IPS-15b (cell line): ENCODE data around the gene NECTIN2.
"Not testable (repeated sequence)": the region's sequence is repeated elsewhere in the genome, so short reads cannot be mapped to it uniquely, and the experiment has no call there.

Source experiments
- H3K27me3 ChIP-seq: one replicate; pipeline ENCODE4 v1.6.1; 2013; ENCODE audit warnings: low read length; ENCODE audit not compliant: control insufficient read depth, insufficient read depth
- H3K36me3 ChIP-seq: one replicate; pipeline ENCODE4 v1.6.1; 2013; ENCODE audit warnings: low read length; ENCODE audit not compliant: control insufficient read depth, insufficient read depth
- H3K4me1 ChIP-seq: one replicate; pipeline ENCODE4 v1.6.1; 2013; ENCODE audit warnings: mild to moderate bottlenecking, low read length; ENCODE audit not compliant: control insufficient read depth, insufficient read depth
- H3K4me3 ChIP-seq: one replicate; pipeline ENCODE4 v1.5.1; 2013; ENCODE audit warnings: low read depth, low read length
- H3K9ac ChIP-seq: one replicate; pipeline ENCODE4 v1.6.1; 2013; ENCODE audit warnings: low read depth, mild to moderate bottlenecking, low read length
- H3K9me3 ChIP-seq: one replicate; pipeline ENCODE4 v1.6.1; 2013; ENCODE audit warnings: mild to moderate bottlenecking, low read length; ENCODE audit not compliant: control insufficient read depth, insufficient read depth

NECTIN2 gene

GRCh38 chr19:44908074-44908835 is 62.2 kb downstream of the NECTIN2 start:
- H3K4me3 ChIP-seq = no peak overlapping the region
- H3K27me3 ChIP-seq = no peaks in the 10 kb centered on the region
- H3K4me1 ChIP-seq = peaks cover 2% of the 10 kb centered on the region
- no peaks in the 10 kb centered on the region for H3K9me3 ChIP-seq
- H3K9ac ChIP-seq = no peak overlapping the region
- H3K36me3 ChIP-seq = peaks cover 28% of the 10 kb centered on the region

DNA sequence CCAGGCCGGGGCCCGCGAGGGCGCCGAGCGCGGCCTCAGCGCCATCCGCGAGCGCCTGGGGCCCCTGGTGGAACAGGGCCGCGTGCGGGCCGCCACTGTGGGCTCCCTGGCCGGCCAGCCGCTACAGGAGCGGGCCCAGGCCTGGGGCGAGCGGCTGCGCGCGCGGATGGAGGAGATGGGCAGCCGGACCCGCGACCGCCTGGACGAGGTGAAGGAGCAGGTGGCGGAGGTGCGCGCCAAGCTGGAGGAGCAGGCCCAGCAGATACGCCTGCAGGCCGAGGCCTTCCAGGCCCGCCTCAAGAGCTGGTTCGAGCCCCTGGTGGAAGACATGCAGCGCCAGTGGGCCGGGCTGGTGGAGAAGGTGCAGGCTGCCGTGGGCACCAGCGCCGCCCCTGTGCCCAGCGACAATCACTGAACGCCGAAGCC is 62.8 kb downstream of the NECTIN2 start:
- H3K9ac ChIP-seq = no peak overlapping the region
- H3K36me3 ChIP-seq = peaks cover 28% of the 10 kb centered on the region
- H3K4me1 ChIP-seq = peaks cover 2% of the 10 kb centered on the region

DNA sequence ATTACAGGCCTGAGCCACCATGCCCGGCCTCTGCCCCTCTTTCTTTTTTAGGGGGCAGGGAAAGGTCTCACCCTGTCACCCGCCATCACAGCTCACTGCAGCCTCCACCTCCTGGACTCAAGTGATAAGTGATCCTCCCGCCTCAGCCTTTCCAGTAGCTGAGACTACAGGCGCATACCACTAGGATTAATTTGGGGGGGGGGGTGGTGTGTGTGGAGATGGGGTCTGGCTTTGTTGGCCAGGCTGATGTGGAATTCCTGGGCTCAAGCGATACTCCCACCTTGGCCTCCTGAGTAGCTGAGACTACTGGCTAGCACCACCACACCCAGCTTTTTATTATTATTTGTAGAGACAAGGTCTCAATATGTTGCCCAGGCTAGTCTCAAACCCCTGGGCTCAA is 63.7 kb downstream of the NECTIN2 start:
- H3K36me3 ChIP-seq = peaks cover 28% of the 10 kb centered on the region
- no peak overlapping the region for H3K4me3 ChIP-seq
- no peaks in the 10 kb centered on the region for H3K9me3 ChIP-seq
- H3K9ac ChIP-seq = no peak overlapping the region
- no peaks in the 10 kb centered on the region for H3K4me1 ChIP-seq
- no peaks in the 10 kb centered on the region for H3K27me3 ChIP-seq

More for the DNA sequence above, 62.8 kb downstream of the NECTIN2 start:
- Histone ChIP-seq H3K27me3 (no peaks in the 10 kb centered on the region), H3K9me3 (no peaks in the 10 kb centered on the region), H3K4me3 (no peak overlapping the region)

DNA sequence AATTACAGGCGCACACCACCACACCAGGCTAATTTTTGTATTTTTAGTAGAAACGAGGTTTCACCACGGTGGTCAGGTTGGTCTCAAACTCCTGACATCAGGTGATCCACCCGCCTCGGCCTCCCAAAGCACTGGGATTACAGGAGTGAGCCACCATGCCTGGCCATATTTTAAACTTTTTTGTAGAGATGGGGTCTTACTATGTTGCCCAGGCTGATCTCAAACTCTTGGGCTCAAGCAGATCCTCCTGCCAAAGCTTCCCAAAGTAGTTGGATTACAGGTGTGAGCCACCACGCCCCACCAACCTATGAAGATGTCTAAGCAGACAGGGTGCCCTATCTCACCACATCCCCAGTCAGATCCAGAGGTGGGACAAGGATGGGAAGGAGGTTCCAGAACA is 65.8 kb downstream of the NECTIN2 start:
- H3K27me3 ChIP-seq, H3K9me3 ChIP-seq, H3K9ac ChIP-seq, H3K4me1 ChIP-seq, H3K4me3 ChIP-seq: not testable (repeated sequence)
- H3K36me3 ChIP-seq = peaks cover 28% of the 10 kb centered on the region

GRCh38 chr19:44912854-44913253 is 66.8 kb downstream of the NECTIN2 start:
- Histone ChIP-seq H3K4me3 (no peak overlapping the region), H3K9ac (no peak overlapping the region), H3K9me3 (no peaks in the 10 kb centered on the region), H3K4me1 (no peaks in the 10 kb centered on the region), H3K27me3 (no peaks in the 10 kb centered on the region), H3K36me3 (peaks cover 19% of the 10 kb centered on the region)

GRCh38 chr19:44913512-44914432 is 67.7 kb downstream of the NECTIN2 start:
- H3K4me3 ChIP-seq = peak overlapping the region; percentile 74
- H3K9ac ChIP-seq = peak overlapping the region; percentile 88
- H3K27me3 ChIP-seq, H3K4me1 ChIP-seq, H3K36me3 ChIP-seq, H3K9me3 ChIP-seq: not testable (repeated sequence)

GRCh38 chr19:44914433-44915206 is 68.5 kb downstream of the NECTIN2 start, which contains the start of gene APOC1:
Gene APOC1 (plus strand): TSS chr19:44914608. CDS start chr19:44914892, 284 bp downstream.
- Histone ChIP-seq H3K4me3 (peak within 1 kb of the TSS; percentile 74), H3K9ac (peak within 1 kb of the TSS; percentile 88)
- not testable (repeated sequence) for H3K27me3 ChIP-seq, H3K4me1 ChIP-seq, H3K36me3 ChIP-seq, H3K9me3 ChIP-seq

DNA sequence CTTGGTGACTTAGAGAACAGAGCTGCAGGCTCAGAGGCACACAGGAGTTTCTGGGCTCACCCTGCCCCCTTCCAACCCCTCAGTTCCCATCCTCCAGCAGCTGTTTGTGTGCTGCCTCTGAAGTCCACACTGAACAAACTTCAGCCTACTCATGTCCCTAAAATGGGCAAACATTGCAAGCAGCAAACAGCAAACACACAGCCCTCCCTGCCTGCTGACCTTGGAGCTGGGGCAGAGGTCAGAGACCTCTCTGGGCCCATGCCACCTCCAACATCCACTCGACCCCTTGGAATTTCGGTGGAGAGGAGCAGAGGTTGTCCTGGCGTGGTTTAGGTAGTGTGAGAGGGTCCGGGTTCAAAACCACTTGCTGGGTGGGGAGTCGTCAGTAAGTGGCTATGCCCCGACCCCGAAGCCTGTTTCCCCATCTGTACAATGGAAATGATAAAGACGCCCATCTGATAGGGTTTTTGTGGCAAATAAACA is 78.2 kb downstream of the NECTIN2 start:
- Histone ChIP-seq H3K9ac (no peak overlapping the region), H3K4me1 (no peaks in the 10 kb centered on the region)

DNA sequence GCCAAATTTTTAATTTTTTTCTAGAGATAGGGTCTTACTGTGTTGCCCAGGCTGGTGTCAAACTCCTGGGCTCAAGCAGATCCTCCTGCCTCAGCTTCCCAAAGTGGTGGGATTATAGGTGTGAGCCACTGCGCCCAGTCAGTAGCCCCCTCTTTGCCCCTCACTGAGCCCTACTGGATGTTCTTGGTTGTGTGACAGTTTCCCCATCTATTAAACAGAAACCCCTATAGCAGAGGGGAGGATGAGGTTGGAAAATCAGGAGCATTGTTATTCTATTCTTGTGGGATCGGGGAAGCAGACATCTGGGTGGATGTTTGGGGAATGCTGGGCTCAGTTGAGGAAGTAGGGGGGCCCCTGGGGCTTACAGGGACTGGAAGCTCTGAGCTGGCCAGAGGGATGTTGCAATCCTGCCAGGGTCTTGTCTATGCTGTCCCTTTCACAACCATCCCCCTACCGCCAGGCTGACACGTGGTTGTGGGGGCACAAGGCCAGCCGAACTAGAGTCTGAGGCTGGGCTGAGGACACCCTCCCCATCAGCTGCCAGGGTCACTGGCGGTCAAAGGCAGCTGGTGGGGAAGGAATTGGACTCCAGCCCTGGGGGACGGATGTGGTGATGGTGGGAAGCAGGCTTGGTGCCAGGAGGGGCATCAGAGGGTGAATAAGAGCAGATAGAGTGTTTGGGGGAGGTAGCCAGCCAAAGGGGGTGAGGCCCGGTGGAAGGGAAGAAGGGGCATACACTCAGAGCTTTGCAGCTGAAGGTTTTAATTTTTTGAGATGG is 79.2 kb downstream of the NECTIN2 start:
- Histone ChIP-seq H3K27me3 (no peaks in the 10 kb centered on the region), H3K36me3 (no peaks in the 10 kb centered on the region), H3K4me1 (no peaks in the 10 kb centered on the region), H3K9me3 (no peaks in the 10 kb centered on the region), H3K9ac (no peak overlapping the region), H3K4me3 (no peak overlapping the region)

More for the DNA sequence above, 78.2 kb downstream of the NECTIN2 start:
- Histone ChIP-seq H3K4me3 (no peak overlapping the region), H3K36me3 (no peaks in the 10 kb centered on the region), H3K27me3 (no peaks in the 10 kb centered on the region), H3K9me3 (no peaks in the 10 kb centered on the region)

- H3K9ac ChIP-seq, H3K27me3 ChIP-seq, H3K4me1 ChIP-seq, H3K9me3 ChIP-seq, H3K36me3 ChIP-seq: not testable (repeated sequence)
- peak overlapping the region; percentile 37 for H3K4me3 ChIP-seq
Observed at GRCh38 chr19:44926245-44927077, 80.4 kb downstream of the NECTIN2 start.
